ENCODE results near the gene ZNF846. TPM values are rescaled to one million over a fixed set of nuclear protein-coding genes. Genes with fewer than 3 reads are reported as not detected.
A peak's percentile ranks its signal among the peaks of the same experiment; 100 is the strongest.
"Not testable (repeated sequence)": the region's sequence is repeated elsewhere in the genome, so short reads cannot be mapped to it uniquely, and the experiment has no call there.

Gene ZNF846
- total RNA-seq, 1 experiment from 2014 or later, result 3.3 TPM

DNA sequence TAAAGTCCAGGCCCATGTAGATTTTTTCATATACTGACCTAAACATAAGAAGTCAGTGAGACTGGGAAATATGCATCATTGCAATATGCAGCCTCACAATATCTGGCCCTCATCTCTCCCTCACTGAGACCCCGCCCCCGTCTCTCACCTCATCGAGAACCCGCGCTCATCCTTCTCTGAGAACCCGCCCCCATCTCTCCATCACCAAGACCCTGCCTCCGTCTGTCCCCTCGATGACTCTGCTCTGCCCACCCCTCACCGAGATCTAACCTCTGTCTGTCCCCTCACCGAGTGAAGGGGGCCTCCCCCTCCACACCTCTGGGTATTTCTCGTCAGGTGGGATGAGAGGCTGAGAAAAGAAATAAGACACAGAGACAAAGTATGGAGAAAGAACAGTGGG is 20.5 kb upstream of the ZNF846 start:
- intact Hi-C loops (cut with micrococcal nuclease), result no loop called here
- Mint-ChIP-seq H3K4me1 (ENCODE audit: insufficient read depth, unreplicated experiment) (peaks cover 16% of the 10 kb centered on the region), H3K27ac (ENCODE audit: low read depth, unreplicated experiment) (no peak overlapping the region), H3K4me3 (ENCODE audit: unreplicated experiment) (no peak overlapping the region), H3K9me3 (ENCODE audit: unreplicated experiment) (no peaks in the 10 kb centered on the region), H3K36me3 (ENCODE audit: insufficient read depth, unreplicated experiment) (peaks cover 7% of the 10 kb centered on the region), H3K27me3 (ENCODE audit: insufficient read depth, unreplicated experiment) (no peaks in the 10 kb centered on the region)
- no TSS peak for BruUV-seq (replicated peaks)
- ChIA-PET POLR2A (interaction anchor here (1.4 kb wide), 1 partner anchor 167 kb away, joined by 5 read pairs; no protein-coding TSS in a partner anchor), CTCF (interaction anchor here (0.6 to 1.8 kb wide), 7 partner anchors 10 to 1480 kb away, joined by 3 to 11 read pairs (median 4); no protein-coding TSS in a partner anchor)
- no peak for DNase-seq (ENCODE audit: unreplicated experiment)
- TF ChIP-seq, protein P1, sequence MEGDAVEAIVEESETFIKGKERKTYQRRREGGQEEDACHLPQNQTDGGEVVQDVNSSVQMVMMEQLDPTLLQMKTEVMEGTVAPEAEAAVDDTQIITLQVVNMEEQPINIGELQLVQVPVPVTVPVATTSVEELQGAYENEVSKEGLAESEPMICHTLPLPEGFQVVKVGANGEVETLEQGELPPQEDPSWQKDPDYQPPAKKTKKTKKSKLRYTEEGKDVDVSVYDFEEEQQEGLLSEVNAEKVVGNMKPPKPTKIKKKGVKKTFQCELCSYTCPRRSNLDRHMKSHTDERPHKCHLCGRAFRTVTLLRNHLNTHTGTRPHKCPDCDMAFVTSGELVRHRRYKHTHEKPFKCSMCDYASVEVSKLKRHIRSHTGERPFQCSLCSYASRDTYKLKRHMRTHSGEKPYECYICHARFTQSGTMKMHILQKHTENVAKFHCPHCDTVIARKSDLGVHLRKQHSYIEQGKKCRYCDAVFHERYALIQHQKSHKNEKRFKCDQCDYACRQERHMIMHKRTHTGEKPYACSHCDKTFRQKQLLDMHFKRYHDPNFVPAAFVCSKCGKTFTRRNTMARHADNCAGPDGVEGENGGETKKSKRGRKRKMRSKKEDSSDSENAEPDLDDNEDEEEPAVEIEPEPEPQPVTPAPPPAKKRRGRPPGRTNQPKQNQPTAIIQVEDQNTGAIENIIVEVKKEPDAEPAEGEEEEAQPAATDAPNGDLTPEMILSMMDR (IDR thresholded peaks at IDR 0.05; ENCODE audit: unreplicated experiment), result no peak

DNA sequence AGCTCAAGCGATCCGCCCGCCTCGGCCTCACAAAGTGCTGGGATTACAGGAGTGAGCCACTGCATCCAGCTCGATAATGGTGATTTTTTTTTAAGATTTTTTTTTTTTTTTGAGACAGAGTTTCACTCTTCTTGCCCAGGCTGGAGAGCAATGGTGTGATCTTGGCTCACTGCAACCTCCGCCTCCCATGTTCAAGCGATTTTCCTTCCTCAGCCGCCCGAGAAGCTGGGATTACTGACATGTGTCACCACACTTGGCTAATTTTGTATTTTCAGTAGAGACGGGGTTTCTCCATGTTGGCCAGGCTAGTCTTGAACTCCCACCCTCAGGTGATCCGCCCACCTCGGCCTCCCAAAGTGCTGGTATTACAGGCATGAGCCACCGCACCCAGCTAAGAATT is 20.1 kb upstream of the ZNF846 start:
- H3K27me3 Mint-ChIP-seq (ENCODE audit: insufficient read depth, unreplicated experiment); intact Hi-C loops (cut with micrococcal nuclease); DNase-seq (ENCODE audit: unreplicated experiment); H3K27ac Mint-ChIP-seq (ENCODE audit: low read depth, unreplicated experiment); H3K9me3 Mint-ChIP-seq (ENCODE audit: unreplicated experiment); BruUV-seq (replicated peaks); H3K4me3 Mint-ChIP-seq (ENCODE audit: unreplicated experiment); H3K36me3 Mint-ChIP-seq (ENCODE audit: insufficient read depth, unreplicated experiment): not testable (repeated sequence)
- POLR2A ChIA-PET, result interaction anchor here (1.4 kb wide), 1 partner anchor 166 kb away, joined by 5 read pairs; no protein-coding TSS in a partner anchor
- H3K4me1 Mint-ChIP-seq (ENCODE audit: insufficient read depth, unreplicated experiment), result peaks cover 16% of the 10 kb centered on the region
- CTCF ChIA-PET, result interaction anchor here (0.5 to 1.8 kb wide), 12 partner anchors 10 to 1505 kb away, joined by 3 to 11 read pairs (median 4); no protein-coding TSS in a partner anchor

DNA sequence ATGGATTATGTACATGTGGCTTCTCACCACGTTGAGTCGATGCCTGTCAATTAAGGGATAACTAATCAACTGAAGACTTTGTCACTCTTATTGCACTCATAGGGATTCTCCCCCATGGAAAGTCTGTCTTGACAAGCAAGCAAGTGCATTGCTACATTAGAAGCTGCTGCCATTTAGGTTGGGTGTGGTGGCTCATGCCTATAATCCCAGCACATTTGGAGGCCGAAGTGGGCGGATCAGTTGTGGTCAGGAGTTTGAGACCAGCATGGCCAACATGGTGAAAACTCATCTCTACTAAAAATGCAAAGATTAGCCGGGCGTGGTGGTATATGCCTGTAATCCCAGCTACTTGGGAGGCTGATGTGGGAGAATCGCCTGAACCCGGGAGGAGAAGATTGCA is 18.3 kb upstream of the ZNF846 start:
- DNase-seq (ENCODE audit: unreplicated experiment), result no peak
- Mint-ChIP-seq H3K36me3 (ENCODE audit: insufficient read depth, unreplicated experiment) (peaks cover 7% of the 10 kb centered on the region), H3K4me1 (ENCODE audit: insufficient read depth, unreplicated experiment) (peaks cover 16% of the 10 kb centered on the region), H3K27me3 (ENCODE audit: insufficient read depth, unreplicated experiment) (no peaks in the 10 kb centered on the region), H3K4me3 (ENCODE audit: unreplicated experiment) (peak overlapping the region; percentile 93), H3K9me3 (ENCODE audit: unreplicated experiment) (no peaks in the 10 kb centered on the region), H3K27ac (ENCODE audit: low read depth, unreplicated experiment) (no peak overlapping the region)
- TF ChIP-seq, protein P1 (IDR thresholded peaks at IDR 0.05; ENCODE audit: unreplicated experiment), result no peak
- ChIA-PET CTCF (interaction anchor here (0.7 to 0.8 kb wide), 3 partner anchors 161 to 1169 kb away, joined by 3 to 4 read pairs (median 3); no protein-coding TSS in a partner anchor), POLR2A (interaction anchor here (0.6 to 1.3 kb wide), 2 partner anchors 41 to 139 kb away, joined by 3 to 4 read pairs; partner anchors contain the start of gene UBL5)
- no TSS peak for BruUV-seq (replicated peaks)
- intact Hi-C loops (cut with micrococcal nuclease), result no loop called here

DNA sequence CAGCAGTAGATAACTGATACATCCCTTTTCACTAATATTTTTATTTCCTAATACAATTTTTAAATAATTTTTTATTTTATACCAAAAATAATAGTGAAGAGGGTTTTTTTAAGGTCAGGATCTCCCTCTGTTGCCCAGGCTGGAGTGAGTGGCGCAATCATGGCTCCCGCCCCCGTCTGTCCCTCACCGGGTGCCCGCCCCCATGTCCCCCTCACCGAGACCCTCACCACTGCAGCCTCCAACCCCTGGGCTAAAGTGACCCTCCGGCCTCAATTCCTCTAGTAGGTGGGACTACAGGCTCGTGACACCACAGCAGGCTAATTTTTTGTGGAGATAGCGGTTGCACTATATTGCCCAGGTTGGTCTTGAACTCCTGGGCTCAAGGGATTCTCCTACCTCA is 17.8 kb upstream of the ZNF846 start:
- peaks cover 7% of the 10 kb centered on the region for H3K36me3 Mint-ChIP-seq (ENCODE audit: insufficient read depth, unreplicated experiment)
- DNase-seq (ENCODE audit: unreplicated experiment), result no peak
- ChIA-PET POLR2A (no interaction called here), CTCF (interaction anchor here (0.7 kb wide), 2 partner anchors 200 to 1169 kb away, joined by 3 to 4 read pairs; no protein-coding TSS in a partner anchor)
- H3K9me3 Mint-ChIP-seq (ENCODE audit: unreplicated experiment), result no peaks in the 10 kb centered on the region
- peak overlapping the region; percentile 71 for H3K27ac Mint-ChIP-seq (ENCODE audit: low read depth, unreplicated experiment)
- TF ChIP-seq, protein P1 (IDR thresholded peaks at IDR 0.05; ENCODE audit: unreplicated experiment), result no peak
- intact Hi-C loops (cut with micrococcal nuclease), result no loop called here
- peaks cover 16% of the 10 kb centered on the region for H3K4me1 Mint-ChIP-seq (ENCODE audit: insufficient read depth, unreplicated experiment)
- no TSS peak for BruUV-seq (replicated peaks)
- no peaks in the 10 kb centered on the region for H3K27me3 Mint-ChIP-seq (ENCODE audit: insufficient read depth, unreplicated experiment)
- H3K4me3 Mint-ChIP-seq (ENCODE audit: unreplicated experiment), result peak overlapping the region; percentile 93
